Hematopoietic multipotent progenitor cell treated with erythropoietin and hydrocortisone succinate and interleukin-3 and kit ligand, for 6 days (in vitro differentiated cells): ENCODE results near the gene PRAMEF2.
"Not testable (repeated sequence)": the region's sequence is repeated elsewhere in the genome, so short reads cannot be mapped to it uniquely, and the experiment has no call there.

Experiments
- DNase-seq: peaks from one replicate; pipeline ENCODE4 v3.0.0-alpha.2; 2015

The PRAMEF2 gene, protein sequence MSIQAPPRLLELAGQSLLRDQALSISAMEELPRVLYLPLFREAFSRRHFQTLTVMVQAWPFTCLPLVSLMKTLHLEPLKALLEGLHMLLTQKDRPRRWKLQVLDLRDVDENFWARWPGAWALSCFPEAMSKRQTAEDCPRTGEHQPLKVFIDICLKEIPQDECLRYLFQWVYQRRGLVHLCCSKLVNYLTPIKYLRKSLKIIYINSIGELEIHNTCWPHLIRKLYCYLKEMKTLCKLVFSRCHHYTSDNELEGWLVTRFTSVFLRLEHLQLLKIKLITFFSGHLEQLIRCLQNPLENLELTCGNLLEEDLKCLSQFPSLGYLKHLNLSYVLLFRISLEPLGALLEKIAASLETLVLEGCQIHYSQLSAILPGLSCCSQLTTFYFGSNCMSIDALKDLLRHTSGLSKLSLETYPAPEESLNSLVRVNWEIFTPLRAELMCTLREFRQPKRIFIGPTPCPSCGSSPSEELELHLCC

DNA sequence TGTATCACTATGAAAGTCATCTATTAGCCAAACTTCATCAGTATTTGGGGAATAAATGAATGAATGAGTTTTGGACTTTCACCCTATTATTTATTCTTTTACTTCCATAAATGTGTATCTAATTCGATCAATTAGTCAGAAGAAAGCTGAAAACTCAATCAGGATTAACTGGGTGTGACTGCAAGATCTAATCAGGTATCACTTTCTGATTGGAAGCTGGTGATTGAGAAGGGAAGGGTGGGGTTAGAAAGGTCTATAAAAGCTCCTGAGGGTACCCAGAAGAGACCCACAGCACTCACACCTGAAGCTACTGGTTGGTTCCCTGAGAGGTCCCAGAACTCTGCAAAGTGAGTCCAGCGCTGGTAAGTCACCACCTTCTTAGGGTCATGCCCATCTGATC, at the start of gene PRAMEF2:
TSS of gene PRAMEF2 (plus strand) at position 301 of the 400 bp plus-strand sequence. CDS start 1,924 bp downstream, outside the sequence.
- not testable (repeated sequence) for DNase-seq

DNA sequence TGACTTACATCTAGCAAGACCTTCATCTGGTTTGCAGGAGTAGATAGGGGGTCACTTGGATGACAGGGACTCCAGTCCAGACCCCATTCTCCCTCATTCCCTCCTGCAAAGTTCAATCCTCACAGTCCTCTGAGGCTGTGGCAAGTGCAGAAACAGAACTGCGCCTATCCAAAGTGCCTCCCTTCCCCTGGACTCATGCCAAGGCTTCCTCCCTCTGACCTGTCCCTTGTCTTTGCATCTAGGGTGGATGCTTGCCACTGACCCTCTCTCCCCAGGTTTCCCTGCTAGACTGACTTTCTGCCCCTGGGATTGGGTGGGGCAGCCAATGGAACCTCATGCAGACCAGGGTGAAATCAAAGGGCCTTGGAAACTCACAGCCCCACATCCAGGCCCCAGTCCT, 47.0 kb upstream of the PRAMEF2 start:
- DNase-seq = no peak

DNA sequence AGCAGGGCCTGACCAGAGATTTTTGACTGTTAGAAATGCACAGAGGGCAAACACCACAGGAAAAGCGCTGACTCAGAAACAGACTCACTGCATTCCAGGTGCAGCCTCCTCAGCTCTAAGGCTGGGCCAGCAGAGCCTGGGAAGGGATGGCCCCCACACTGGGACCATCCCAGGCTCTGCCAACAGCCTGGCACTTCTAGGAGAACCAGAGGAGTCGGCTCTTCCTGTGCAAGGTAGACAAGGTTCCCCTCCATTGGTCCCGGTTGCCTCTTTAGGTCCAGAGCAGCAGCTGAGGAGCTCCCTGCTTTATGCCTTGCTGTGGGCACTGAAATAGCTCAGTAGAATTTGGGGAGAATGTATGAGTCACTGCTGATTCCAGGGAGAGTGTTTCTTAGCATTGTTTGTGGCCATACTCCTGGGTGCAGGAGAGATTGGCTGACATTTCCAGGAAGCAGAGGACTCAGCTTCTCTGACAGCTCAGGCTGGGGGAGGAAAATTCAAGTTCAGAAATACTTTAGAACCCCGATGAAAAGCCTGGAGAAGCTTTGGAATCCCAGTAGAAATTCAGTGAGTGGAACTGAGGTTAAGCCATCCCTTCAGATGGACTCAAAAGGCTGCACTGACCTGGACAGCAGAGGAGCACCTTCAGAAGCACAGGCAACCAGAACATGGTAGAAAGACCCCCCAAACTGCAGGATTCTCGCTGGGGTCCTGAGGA, 46.0 kb upstream of the PRAMEF2 start:
- no peak for DNase-seq

DNA sequence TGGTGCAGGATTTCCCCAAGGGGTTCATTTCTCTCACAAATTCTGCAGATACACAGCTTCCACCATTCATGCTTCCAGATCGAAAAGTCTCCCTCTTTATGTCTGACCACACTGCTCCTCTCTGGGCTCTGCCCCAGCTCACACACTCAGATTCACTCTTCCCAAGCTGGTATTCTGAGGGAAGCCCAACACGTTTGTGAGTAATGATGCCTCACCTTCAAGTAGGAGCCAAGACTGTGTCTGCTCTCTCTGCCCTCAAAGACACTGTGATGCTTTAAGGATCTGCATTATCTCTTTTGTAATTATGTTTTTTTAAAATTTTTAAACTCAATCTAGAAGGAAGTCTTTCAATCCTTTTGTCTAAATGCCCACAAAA, 45.5 kb upstream of the PRAMEF2 start:
- DNase-seq = no peak

DNA sequence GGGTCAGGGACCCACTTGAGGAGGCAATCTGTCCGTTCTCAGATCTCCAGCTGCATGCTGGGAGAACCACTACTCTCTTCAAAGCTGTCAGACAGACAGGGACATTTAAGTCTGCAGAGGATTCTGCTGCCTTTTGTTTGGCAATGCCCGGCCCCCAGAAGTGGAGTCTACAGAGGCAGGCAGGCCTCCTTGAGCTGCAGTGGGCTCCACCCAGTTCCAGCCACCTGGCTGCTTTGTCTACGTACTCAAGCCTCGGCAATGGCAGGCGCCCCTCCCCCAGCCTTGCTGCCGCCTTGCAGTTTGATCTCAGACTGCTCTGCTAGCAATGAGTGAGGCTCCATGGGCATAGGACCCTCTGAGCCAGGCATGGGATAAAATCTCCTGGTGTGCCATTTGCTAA, 37.8 kb upstream of the PRAMEF2 start:
- DNase-seq = not testable (repeated sequence)

DNA sequence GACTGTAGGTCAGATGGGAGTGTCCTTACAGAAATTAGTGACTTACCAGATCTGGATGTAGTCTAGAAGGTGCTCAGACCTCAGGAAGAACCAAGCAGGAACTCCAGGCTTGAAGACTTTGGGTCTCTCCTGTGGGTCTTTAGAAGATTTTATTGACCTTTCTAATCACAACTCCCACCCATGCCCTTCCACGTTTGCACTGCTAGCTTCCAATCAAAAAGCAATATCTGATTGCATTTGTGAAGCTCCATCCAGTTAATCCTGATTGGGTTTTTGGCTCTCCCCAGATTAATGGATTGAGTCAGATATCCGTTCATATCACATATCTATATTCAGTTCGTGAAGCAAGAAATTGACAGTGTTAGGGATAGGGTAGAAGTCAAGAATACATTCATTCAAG, 25.6 kb upstream of the PRAMEF2 start, which contains the start of gene PRAMEF11:
TSS of gene PRAMEF11 (minus strand) at position 101 of the 400 bp plus-strand sequence. CDS start 2,621 bp downstream, outside the sequence.
- not testable (repeated sequence) for DNase-seq

DNA sequence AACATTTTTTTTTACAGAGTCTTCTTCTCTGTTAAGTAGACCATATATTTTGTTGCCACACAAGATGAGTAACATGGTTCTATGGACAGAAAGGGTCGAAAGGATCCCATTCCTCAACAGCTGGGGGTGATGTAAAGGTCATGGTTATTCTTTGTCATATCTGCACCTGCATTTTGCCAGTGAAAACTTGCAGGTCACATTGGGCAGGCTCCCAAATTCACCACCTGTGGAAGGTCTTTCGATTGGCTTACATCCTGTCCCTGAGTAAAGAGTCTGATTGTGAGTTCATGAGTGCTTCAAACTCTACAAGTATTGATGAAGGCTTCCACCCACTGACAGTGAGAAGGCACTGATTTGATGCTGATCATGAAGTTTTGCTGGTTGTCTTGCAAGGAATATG, 23.6 kb upstream of the PRAMEF2 start:
- not testable (repeated sequence) for DNase-seq

DNA sequence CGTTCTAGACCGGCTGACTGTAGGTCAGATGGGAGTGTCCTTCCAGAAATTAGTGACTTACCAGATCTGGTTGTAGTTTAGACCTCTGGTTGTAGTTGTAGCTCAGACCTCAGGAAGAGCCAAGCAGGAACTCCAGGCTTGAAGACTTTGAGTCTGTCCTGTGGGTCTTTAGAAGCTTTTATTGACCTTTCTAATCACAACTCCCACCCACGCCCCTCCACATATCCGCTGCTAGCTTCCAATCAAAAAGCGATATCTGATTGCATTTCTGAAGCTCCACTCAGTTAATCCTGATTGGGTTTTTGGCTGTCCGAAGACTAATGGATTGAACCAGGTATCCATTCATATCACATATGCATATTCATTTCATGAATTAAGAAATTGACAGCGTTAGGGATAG, 8.3 kb upstream of the PRAMEF2 start, which contains the start of gene HNRNPCL1:
TSS of gene HNRNPCL1 (minus strand) at position 101 of the 400 bp plus-strand sequence. CDS start 431 bp downstream, outside the sequence.
- not testable (repeated sequence) for DNase-seq

DNA sequence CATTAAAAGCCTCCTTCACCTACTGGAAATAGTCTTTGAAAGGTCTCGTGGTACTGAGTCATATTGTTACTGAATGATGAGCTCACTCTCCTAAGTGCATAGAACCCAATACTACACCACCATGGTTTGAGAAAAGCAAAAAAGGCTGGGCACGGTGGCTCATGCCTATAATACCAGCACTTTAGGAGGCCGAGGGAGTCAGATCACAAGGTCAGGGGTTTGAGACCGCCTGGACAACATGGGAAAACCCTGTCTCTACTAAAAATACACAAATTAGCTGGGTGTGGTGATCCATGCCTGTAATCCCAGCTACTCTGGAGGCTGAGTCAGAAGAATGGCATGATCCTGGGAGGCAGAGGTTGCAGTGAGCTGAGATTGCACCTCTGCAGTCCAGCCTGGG, 5.1 kb upstream of the PRAMEF2 start:
- DNase-seq = no peak

DNA sequence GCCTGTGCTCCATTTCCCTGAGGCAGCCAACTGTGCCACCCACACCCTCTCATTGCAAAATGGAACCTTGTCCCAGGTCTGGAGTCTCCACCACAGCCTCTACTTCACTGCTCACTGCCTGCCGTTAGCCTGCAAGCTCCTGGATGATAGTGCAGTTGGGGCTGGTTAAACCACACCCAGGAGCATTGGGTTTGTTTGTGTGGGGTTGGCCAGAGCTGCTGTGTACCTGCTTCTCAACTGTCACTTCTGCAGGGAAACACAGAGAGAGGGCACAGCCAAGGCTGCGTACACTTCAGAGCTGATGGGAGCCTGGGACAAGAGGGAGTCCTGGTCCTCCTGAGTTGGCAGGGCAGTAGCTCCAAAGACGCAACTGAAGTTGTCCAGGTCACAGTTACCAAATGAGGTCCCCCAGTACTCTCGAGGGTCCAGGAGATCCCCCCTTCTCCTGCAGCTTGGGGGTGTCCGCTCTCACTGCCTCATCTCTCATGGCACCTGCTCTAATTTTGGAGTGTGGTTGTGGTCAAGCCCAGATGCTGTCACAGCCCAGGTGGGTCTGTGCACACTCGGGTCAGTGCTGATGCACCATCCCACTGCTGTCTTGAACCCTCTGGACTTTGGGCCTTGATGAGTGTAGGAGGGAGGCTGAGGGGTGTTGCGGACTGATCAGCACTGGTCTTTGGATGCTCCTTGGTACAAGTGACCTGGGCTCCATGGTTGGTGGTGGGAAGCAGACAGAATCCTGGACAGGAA, 6.4 kb downstream of the PRAMEF2 start:
- not testable (repeated sequence) for DNase-seq

DNA sequence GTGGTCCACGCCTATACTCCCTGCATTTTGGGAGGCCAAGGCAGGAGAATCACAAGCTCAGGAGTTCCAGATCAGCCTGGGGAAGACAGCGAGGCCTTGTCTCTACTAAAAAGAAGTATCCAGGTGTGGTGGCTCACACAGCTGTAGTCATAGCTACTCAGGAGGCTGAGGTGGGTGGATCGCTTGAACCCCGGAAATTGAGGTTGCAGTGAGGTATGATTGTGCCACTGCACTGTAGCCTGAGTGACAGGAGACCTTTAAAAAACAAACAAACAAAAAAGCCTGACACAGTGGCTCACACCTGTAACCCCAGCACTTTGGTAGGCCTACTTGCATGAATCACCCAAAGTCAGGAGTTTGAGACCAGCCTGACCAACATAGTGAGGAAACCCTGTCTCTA, 21.6 kb downstream of the PRAMEF2 start:
- not testable (repeated sequence) for DNase-seq

DNA sequence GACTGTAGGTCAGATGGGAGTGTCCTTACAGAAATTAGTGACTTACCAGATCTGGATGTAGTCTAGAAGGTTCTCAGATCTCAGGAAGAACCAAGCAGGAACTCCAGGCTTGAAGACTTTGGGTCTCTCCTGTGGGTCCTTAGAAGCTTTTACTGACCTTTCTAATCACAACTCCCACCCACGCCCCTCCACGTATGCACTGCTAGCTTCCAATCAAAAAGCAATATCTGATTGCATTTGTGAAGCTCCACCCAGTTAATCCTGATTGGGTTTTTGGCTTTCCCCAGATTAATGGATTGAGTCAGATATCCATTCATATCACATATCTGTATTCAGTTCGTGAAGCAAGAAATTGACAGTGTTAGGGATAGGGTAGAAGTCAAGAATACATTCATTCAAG, 29.2 kb downstream of the PRAMEF2 start, which contains the start of gene PRAMEF4:
TSS of gene PRAMEF4 (minus strand) at position 101 of the 400 bp plus-strand sequence. CDS start 2,807 bp downstream, outside the sequence.
- not testable (repeated sequence) for DNase-seq

DNA sequence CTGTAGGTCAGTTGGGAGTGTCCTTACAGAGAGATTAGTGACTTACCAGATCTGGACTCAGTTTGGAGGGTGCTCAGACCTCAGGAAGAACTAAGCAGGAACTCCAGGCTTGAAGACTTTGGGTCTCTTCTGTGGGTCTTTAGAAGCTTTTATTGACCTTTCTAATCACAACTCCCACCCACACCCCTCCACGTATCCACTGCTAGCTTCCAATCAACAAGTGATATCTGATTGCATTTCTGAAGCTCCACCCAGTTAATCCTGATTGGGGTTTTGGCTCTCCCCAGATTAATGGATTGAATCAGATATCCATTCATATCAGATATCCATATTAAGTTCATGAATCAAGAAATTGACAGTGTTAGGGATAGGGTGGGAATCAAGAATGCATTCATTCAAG, 41.3 kb downstream of the PRAMEF2 start, which contains the start of gene PRAMEF10:
TSS of gene PRAMEF10 (minus strand) at position 101 of the 400 bp plus-strand sequence. CDS start 2,423 bp downstream, outside the sequence.
- DNase-seq = not testable (repeated sequence)

DNA sequence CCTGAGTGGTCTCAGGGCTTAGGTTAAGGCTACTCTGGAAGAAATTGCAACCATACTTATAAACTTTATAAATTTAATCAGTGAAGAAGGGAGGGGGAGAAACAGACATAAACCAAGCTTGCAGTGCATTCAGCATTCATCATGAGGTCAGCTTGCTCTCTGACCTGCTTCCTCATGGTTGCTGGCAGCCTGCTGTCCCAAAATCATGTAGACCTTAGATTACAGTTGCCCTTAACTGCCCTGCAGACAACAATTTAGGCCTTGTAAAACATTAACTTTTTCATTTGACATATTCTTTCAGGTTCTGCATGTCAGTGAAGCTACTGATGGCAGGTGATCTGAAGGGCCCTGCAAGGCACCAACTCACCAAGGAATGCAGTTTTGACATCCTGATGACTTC, 42.3 kb downstream of the PRAMEF2 start:
- not testable (repeated sequence) for DNase-seq

DNA sequence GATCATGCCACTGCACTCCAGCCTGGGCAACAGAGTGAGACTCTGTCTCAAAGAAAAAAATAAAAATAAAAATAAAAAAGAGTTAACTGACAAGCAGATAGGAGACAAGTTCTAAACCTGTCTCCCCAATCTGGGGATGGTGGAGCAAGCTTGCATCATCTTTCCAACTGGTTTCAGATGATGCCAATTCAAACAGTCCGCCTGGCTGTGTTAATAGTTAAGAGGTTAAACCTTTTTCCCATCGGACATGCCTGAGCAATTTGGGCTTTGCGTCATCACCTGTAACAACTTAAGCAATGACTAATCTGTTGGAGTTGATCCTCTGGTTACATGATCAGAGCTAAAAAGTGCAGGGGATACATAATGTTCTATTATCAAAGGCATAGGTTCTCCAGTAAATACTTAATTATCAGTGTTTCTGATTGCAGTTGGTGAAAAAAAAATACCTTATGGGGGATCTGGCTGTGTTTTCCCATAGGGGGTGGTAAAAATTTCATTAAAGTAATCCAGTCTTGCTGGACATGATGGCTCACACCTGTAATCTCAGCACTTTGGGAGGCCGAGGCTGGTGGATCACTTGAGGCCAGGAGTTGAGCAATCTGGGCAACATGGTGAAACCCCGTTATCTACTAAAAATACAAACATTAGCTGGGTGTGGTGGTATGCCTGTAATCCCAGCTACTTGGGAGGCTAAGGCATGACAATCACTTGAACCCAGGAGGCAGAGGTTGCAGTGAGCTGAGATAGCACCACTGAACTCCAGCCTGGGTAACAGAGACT, 47.1 kb downstream of the PRAMEF2 start:
- not testable (repeated sequence) for DNase-seq
